SK-N-SH (cell line): Measurements from ENCODE around the gene HS3ST5.

Experiments used
- EZH2phosphoT487 ChIP-seq: fragments of 200-600 bp; sonication (generic); IDR thresholded peaks from 2 replicates; pipeline ENCODE4 v1.6.1; 2017; ENCODE audit warnings: low read depth, mixed run types, mild to moderate bottlenecking, antibody characterized with exemption, moderate library complexity, borderline replicate concordance
- JUND ChIP-seq: IDR thresholded peaks from 2 replicates; pipeline ENCODE4 v1.4.0; 2012
- RAD21 ChIP-seq: IDR thresholded peaks from 2 replicates; pipeline ENCODE4 v1.6.1; 2012; ENCODE audit warnings: mild to moderate bottlenecking, low read length
- TF ChIP-seq, protein P1 (sequence below): fragments of 150-350 bp; IDR thresholded peaks from 2 replicates; pipeline ENCODE4 v1.6.1; 2017; ENCODE audit warnings: antibody characterized with exemption, low read length, low read depth, borderline replicate concordance
- TF ChIP-seq, protein P2 (sequence below): fragments of 200-600 bp; sonication (generic); IDR thresholded peaks from 2 replicates; pipeline ENCODE4 v1.6.1; 2017; ENCODE audit warnings: antibody characterized with exemption, mild to moderate bottlenecking, moderate library complexity
- TF ChIP-seq, protein P3 (sequence below): IDR thresholded peaks from 2 replicates; pipeline ENCODE4 v1.6.1; 2012; ENCODE audit warnings: mild to moderate bottlenecking, low read depth, low read length, moderate library complexity

DNA sequence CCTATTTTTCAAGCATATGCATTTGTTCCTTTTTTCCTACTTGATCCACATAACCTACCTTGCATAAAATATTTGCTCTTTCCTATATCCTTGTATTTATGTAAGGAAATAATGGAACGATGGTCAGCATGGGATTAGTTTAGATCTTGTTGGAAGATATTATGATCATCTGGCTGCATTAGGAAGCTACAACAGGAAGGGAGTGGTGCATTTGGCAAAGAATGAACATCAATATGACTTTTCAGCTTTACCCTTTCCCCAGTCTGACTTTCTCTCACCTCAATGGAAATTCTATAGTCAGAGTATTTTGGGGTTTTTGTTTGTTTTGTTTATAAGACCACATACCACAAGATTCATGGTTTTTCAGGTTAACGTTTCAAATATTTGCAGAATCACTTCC is 66.0 kb downstream of the HS3ST5 start:
- TF ChIP-seq, protein P1, sequence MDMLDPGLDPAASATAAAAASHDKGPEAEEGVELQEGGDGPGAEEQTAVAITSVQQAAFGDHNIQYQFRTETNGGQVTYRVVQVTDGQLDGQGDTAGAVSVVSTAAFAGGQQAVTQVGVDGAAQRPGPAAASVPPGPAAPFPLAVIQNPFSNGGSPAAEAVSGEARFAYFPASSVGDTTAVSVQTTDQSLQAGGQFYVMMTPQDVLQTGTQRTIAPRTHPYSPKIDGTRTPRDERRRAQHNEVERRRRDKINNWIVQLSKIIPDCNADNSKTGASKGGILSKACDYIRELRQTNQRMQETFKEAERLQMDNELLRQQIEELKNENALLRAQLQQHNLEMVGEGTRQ: no peak
- TF ChIP-seq, protein P2, sequence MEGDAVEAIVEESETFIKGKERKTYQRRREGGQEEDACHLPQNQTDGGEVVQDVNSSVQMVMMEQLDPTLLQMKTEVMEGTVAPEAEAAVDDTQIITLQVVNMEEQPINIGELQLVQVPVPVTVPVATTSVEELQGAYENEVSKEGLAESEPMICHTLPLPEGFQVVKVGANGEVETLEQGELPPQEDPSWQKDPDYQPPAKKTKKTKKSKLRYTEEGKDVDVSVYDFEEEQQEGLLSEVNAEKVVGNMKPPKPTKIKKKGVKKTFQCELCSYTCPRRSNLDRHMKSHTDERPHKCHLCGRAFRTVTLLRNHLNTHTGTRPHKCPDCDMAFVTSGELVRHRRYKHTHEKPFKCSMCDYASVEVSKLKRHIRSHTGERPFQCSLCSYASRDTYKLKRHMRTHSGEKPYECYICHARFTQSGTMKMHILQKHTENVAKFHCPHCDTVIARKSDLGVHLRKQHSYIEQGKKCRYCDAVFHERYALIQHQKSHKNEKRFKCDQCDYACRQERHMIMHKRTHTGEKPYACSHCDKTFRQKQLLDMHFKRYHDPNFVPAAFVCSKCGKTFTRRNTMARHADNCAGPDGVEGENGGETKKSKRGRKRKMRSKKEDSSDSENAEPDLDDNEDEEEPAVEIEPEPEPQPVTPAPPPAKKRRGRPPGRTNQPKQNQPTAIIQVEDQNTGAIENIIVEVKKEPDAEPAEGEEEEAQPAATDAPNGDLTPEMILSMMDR: no peak
- TF ChIP-seq, protein P3, sequence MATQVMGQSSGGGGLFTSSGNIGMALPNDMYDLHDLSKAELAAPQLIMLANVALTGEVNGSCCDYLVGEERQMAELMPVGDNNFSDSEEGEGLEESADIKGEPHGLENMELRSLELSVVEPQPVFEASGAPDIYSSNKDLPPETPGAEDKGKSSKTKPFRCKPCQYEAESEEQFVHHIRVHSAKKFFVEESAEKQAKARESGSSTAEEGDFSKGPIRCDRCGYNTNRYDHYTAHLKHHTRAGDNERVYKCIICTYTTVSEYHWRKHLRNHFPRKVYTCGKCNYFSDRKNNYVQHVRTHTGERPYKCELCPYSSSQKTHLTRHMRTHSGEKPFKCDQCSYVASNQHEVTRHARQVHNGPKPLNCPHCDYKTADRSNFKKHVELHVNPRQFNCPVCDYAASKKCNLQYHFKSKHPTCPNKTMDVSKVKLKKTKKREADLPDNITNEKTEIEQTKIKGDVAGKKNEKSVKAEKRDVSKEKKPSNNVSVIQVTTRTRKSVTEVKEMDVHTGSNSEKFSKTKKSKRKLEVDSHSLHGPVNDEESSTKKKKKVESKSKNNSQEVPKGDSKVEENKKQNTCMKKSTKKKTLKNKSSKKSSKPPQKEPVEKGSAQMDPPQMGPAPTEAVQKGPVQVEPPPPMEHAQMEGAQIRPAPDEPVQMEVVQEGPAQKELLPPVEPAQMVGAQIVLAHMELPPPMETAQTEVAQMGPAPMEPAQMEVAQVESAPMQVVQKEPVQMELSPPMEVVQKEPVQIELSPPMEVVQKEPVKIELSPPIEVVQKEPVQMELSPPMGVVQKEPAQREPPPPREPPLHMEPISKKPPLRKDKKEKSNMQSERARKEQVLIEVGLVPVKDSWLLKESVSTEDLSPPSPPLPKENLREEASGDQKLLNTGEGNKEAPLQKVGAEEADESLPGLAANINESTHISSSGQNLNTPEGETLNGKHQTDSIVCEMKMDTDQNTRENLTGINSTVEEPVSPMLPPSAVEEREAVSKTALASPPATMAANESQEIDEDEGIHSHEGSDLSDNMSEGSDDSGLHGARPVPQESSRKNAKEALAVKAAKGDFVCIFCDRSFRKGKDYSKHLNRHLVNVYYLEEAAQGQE: no peak
- TF ChIP-seq RAD21 (no peak), EZH2phosphoT487 (no peak), JUND (no peak)
